ENCODE results near the gene C13orf46.
"Not testable (repeated sequence)": the region's sequence is repeated elsewhere in the genome, so short reads cannot be mapped to it uniquely, and the experiment has no call there.

Gene C13orf46

DNA sequence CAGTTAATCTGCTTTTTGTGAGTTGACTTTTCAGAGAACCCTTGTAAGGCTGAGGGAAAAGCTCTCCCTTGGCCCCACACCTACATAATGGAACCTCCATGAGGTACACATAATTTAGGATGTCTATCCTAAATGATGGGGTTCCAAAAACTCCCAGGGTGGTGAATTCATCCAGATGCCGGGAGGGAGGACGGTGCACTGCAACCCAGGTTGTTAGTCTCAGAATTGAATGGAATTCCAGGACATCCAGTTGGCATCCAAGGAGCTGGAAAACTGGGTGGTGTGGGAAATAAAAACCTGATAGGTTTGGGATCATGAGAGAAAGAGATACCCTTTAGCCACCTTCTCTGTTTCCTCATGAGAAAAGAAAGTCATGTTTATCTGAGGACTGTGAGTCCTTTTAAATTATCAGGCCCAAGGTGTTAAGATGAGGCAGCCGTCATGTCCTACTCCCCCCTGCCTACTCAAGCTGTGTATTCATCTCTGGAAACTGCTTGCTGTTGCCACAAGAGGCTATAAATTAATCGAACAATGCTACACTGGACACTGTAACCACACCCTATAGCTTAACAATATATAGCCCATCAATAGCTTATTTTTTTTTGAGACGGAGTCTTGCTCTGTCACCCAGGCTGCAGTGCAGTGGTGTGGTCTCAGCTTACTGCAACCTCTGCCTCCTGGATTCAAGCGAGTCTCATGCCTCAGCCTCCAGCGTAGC, 49.5 kb downstream of the C13orf46 start:
- DNase-seq (ENCODE audit: low read depth in 2 of 2): no peak

DNA sequence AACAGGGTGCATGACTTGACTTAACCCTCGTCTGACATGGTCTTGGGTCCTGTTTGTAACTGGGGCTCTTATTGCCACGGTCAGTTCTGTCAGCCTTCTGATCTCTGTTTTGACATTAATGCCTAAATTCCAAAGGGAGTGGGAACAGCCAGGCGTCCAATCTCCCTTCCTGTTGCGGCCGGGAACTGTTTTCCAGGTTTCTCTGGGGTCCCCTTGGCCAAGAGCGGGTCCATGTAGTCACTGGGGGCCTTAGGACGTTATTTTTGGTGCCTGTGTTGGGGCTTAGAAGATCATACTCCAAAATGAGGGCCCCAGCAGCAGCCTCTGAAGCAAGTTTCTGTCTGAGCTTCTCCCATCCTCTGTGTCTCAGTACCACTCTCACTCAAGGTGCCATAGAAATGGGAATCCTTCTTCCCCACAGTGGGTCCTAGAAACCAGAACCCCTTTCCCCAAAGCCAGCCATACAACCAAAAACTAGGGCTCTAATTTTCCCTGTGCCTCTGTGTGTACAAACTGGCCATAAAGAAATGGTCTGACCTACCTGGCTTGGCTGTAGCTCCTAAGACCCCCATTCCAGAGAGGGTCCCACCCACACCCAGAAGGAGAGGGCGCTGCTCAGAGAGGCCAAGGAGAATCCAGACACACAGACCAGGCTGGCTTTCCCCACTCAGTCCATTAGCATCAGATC, 50.4 kb downstream of the C13orf46 start:
- DNase-seq (ENCODE audit: low read depth in 2 of 2): no peak

DNA sequence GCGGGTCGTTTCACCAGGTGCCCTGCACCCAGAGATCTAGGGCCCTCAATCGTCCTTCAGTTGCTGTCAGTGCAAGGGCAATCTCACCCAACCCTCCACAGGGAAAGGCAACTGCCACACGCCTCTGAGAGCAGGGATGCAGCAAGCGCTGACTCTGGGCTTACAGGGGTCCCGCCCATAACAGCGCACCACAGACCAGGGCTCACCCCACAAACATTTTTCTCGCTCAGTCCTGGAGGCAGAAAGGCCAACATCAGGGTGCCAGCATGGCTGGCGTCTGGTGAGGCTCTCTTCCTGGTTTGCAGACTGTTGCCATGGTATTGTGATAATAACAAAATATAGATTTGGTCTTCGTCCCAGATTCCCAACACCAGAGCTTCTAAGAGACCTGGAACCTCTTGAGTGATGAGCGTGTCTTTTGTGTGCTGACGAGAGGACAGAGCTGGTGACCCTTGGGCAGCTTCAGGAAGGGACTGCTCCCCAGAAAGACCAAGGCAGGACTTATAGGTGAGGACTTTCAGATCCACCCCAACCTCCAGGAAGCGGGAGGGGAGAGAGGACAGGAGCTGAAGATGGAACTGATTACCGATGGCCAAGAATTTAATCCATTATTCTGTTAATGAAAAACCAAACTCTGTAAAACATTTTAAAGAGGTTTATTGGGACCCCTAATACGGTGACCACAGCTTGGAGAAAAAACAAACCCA, 51.3 kb downstream of the C13orf46 start:
- no peak for DNase-seq (ENCODE audit: low read depth in 2 of 2)

DNA sequence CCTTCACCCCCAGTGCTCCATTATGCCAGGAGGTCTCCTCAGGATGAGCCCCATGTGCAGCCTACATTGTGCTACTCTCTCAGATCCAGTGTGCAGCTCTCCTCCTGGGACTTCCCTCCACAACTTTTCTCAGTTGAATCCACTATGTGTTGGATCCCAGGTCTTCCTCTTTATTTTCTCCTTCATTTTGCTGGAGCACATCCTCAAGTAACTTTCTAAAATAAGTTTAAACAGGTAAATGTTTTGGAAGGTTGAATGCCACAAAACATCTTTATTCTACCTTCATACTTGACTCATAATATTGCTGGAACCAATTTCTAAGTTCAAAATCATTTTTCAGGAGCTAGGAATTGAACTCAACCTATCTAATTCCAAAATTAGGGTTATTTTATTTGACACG, 52.1 kb downstream of the C13orf46 start:
- DNase-seq (ENCODE audit: low read depth in 2 of 2): no peak

DNA sequence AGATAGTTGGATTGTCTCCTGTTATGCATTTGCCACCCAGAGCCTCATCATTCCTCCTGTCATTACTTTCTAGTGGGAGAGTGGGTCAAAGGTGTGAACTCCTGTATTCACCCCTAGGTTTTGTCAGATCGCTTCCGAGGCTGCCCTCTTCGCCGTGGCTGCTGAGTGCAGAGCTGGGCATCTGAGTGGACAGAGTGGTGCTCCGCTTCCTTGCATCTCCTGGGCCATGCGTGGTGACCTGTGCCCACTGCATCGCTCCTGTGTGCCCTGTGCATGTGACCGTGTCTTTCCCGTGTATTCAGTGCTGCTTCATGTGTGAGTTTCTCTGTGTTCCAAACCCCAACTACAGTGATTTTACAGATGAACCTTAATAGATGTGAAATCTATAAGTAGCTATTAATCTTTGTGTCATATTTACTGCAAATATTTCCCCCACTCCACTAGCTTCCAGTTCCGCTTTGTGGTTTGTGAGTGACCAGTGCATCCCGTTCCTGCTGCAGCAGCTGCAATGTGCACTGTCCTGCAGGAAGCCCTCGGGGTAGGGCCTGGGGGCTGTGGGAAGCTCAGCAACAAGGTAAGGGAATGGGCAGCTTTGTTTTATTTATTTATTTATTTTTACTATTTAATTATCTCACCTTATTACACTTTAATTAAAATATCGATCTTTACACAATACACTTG, 53.1 kb downstream of the C13orf46 start:
- DNase-seq (ENCODE audit: low read depth in 2 of 2): no peak

DNA sequence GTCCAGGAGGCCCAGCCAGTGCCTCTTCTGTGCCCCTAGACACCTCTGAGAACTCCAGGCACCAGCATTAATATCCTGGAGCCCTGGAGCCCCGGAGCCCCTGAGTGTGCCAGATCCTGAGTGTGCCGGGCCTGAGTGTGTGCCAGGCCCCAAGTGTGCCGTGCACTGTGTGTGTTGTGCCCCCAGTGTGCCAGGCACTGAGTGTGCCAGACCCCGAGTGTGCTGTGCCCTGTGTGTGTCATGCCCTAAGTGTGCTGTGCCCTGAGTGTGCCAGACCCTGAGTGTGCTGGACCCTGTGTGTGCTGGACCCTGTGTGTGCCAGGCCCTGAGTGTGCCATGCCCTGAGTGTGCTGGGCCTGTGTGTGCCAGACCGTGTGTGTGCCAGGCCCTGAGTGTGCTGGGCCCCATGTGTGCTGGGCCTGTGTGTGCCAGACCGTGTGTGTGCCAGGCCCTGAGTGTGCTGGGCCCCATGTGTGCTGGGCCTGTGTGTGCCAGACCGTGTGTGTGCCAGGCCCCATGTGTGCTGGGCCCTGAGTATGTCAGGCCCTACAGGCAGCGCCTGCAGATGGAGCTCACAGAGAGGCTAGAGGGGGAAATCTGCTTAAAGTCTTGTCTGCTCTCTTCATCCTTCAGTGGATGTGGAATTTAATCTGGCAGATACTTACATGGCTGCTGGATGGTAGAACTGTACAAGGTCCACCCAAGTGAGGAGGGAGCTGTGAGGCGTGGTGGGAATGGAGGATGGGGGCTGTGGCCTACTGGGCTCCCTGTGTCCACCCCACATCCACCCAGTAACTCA, 53.9 kb downstream of the C13orf46 start:
- DNase-seq (ENCODE audit: low read depth in 2 of 2): no peak

DNA sequence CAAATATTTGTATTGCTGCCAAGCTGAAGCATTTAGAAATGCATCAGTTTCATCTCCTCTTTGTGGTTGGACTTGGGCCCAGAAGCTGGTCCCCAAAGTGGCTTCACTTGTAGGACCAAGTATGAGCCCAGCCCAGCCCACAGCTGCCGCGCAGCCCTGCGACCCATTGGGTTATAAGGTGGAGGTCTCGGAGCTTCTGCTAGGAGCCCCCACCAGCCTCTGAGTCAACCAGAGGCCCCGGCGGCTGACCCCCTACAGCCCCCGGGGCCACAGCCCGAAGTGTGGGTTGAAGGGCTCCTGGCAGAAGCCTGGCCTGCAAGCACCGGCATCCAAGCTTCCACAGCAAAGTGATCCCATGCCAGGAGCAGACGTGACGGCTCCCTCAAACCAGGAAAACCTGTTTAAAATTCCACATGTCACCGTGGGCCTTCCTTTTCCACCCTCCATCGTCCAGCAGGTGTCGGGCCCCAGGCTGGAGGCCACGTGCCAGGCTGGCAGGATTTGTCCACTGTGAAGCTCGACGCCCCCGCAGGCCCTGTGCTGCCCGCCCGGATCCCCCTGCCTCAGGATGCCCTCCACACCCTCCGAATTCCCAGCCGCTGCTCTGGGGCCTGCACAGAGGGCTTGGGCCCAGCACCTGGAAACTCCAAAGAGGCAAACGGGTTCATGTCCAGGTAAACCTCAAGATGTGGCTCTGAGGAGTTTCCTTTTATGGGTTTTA, 54.7 kb downstream of the C13orf46 start:
- no peak for DNase-seq (ENCODE audit: low read depth in 2 of 2)

DNA sequence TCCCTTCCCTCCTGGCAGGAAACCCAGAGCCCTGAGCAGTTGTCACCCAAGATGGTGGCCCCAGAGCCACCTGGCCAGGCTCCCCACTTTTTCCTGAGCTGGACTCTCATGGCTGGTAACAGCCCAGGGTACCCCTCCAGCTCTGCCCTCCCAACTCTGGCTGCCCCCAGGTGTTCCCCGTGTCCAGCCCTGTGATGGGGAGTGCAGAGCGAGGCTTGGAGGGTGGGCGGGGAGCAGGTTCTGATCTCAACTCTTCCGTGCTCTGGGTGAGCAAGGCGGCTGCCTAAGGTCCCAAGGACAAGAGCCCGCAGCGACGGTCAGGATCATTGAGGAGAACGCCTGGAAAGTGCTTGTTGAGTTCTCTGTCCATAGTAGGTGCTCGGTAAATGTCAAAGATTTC, 55.3 kb downstream of the C13orf46 start:
- DNase-seq (ENCODE audit: low read depth in 2 of 2): no peak

DNA sequence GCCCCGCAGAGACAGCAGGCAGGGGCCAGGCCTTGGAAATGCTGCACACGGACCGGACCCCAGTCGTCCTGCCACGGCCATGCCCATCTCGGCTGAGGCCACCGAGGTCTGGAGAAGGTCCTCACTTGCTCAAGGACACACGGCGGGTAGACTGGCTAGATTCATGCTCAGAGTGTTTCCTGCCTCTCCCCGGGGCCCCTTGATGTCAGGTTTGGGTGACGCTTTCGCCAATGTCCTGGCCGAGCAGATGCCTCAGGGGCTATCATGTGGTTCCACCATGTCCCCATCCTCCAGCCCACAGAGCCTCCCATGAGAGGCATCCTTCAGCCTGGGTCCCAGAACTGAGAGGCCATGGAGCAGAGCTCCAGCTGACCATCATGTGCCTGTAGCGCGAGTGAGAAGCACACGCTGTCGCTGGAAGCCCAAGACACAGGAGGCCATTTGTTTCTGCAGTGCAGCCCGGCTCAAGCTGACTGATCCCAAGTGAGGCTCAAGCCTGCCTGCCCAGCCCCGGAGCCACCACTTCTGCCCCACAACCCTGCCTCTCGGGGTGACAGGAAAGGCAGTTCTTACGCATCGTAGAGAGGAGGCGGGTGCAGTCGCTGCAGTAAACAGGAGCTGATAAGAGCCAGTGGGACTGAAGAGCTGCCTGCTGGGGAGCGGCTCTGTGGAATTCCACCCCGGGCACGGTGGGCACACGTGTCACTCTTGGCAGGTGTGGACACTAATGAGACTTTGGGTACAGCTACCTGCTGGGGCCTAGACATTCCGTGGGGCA, 56.1 kb downstream of the C13orf46 start:
- no peak for DNase-seq (ENCODE audit: low read depth in 2 of 2)

DNA sequence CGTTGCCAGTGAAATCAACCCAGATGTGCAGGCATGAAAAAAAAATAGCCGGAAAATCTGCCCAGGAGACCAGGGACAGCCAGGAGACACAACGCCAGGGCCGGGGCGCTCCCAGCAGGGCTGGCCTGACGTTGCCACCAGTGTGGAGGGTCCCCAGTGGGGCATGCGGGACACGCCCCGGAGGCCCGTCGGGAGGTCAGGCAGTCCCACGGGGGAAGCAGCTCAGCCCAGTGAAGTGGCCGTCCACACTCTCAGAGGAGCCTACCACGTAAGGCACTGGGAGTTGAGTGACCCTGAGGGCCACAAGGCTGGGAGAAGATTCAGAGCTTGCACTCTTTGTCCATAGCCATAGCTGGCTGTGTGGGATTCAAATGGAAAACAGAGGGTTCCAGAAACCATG, 56.8 kb downstream of the C13orf46 start:
- DNase-seq (ENCODE audit: low read depth in 2 of 2): no peak

DNA sequence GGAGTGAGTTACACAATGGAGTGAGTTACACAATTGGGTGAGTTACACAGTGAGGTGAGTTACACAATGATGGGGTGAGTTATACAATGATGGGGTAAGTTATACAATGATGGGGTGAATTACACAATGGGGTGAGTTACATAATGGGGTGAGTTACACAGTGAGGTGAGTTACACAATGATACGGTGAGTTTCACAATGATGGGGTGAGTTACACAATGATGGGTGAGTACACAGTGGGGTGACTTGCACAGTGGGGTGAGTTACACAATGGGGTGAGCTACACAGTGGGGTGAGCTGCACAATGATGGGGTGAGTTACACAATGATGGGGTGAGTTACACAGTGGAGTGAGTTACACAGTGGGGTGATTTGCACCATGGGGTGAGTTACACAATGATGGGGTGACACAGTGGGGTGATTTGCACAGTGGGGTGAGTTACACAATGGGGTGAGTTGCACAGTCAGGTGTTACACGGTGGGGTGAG, 57.5 kb downstream of the C13orf46 start:
- no peak for DNase-seq (ENCODE audit: low read depth in 2 of 2)

DNA sequence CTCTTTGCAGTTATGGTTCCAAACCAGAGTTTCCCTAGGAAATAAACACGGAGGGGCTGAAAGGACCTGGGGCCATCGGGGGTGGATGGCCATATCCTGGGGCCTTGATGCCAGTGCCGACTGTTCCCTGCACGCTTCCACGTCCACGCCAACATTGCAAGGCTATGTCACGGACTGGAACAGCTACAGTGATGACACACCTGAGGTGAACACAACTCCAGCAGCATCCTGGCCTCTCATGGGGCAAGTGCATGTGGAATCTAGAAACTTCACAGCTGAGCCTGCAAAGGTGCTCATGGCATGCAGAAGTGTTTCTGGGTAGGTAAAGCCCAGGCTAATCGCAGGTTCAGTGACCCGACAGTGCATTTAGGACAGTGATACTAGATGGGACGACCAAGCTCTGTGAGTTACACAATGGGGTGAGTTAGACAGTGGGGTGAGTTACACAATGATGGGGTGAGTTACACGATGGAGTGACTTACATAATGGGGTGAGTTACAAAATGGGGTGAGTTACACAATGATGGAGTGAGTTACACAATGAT, 58.0 kb downstream of the C13orf46 start:
- no peak for DNase-seq (ENCODE audit: low read depth in 2 of 2)

DNA sequence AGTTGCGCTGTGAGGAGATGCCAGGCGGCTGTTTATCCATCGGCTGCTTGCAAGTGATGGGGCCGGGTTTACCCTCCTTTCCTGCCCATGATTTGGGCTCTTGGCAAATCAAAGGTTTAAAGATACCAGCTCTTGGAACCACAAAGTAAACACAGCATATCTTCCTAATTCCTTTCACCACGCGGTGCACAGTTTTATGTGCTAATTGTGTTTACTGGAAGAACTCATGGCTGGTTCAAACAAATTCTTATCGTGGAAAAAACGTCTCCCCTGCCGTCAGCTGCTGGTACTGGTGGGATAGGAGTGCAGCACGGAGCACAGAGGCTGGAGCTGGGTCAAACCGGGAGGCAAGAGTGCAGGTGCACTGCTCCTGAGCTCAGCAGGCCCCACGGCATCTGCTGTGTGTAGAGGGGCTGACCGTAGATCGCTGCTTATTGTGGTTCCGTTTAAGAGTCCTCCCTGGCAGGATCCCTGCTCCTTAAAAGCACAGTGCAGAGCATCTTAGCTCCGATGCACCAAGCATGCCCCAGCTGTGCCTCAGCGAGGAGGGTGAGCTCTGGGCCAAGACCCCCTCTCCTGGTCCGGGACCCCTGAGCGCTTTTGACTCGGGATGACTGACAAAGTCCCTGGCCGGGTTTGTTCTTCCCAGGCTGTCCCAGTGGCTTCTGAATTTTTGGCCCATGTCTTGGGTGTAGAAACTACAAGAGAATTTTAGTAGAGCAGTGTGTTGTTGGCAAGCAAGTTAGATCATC, 58.7 kb downstream of the C13orf46 start:
- no peak for DNase-seq (ENCODE audit: low read depth in 2 of 2)

DNA sequence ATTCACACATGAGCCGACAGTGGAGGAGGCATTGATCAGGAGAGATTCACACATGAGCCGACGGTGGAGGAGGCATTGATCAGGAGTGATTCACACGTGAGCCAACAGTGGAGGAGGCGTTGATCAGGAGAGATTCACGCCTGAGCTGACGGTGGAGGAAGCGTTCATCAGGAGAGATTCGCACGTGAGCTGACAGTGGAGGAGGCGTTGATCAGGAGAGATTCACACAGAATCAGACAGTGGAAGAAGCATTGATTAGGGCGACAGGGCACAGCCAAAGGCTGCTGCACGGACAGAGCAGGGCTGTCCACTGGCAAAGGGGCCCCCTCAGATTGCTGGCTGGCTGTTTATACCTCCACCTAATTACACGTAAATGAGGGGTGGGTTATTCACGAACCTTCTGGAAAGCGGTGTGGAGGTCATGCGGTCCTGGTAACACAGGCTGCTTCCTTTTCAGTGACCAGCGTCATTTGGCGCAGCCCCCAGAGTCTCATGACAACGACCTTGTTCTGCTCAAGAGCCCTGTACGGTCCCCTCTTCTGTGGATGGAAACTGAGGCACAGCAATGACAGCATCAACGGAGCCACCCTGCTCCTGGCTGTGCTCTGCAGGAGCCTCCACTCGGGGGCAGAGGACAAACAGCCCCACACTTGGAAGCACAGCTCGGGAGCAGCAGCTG, 59.4 kb downstream of the C13orf46 start:
- DNase-seq (ENCODE audit: low read depth in 2 of 2): no peak

DNA sequence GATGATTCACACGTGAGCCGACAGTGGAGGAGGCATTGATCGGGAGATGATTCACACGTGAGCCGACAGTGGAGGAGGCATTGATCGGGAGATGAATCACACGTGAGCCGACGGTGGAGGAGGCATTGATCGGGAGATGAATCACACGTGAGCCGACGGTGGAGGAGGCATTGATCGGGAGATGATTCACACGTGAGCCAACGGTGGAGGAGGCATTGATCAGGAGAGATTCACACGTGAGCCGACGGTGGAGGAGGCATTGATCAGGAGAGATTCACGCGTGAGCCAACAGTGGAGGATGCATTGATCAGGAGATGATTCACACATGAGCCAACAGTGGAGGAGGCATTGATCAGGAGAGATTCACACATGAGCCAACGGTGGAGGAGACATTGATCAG, 60.0 kb downstream of the C13orf46 start:
- DNase-seq (ENCODE audit: low read depth in 2 of 2): not testable (repeated sequence)

DNA sequence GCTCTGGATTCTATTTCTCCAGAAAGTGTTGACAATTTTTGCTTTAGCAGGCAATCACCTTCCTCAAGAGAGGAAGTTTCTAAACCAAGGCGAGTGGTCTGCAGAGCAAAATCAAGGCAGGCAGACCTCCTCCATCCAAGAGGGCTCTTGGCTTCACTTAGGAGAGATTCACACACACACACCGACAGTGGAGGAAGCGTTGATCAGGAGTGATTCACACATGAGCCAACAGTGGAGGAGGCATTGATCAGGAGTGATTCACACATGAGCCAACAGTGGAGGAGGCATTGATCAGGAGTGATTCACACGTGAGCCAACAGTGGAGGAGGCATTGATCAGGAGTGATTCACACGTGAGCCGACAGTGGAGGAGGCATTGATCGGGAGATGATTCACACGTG, 60.5 kb downstream of the C13orf46 start:
- DNase-seq (ENCODE audit: low read depth in 2 of 2): not testable (repeated sequence)

DNA sequence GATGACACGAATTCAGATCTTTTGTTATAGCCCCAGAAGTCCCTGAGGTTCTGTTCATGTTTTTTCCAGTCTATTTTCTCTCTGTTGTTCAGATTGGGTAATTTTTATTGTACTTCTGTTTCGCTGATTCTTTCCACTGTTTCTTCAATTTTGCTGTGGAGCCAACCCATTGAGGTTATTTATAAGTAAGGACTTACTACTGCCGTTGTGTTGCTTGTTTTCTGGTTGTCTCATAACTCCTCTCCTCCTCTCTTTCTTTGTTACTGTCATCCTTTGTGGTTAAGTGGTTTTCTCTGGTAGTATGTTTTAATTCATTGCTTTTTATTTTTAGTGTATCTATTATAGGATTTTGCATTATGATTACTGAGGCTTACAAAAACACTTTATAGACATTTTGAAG, 61.3 kb downstream of the C13orf46 start:
- no peak for DNase-seq (ENCODE audit: low read depth in 2 of 2)
